Measurements from ENCODE around the gene AQP1.

GRCh38 chr7:30863706-30864035, 48.0 kb upstream of the AQP1 start:
- TF ChIP-seq CTCF (IDR thresholded peaks at IDR 0.05): no peak
- TF ChIP-seq POLR2A (IDR thresholded peaks at IDR 0.05): no peak
- TF ChIP-seq POLR2AphosphoS5 (IDR thresholded peaks at IDR 0.05): no peak
